Activated T-cell treated with anti-CD3 and anti-CD28 coated beads, Interleukin-2, amount 50 U/mL, for 1 hour (primary cell): ENCODE results near the gene HAAO.
"Not testable (repeated sequence)": the region's sequence is repeated elsewhere in the genome, so short reads cannot be mapped to it uniquely, and the experiment has no call there.

Experiments
- DNase-seq: peaks from one replicate; pipeline ENCODE4 v3.0.0-alpha.2; 2020

Gene HAAO

DNA sequence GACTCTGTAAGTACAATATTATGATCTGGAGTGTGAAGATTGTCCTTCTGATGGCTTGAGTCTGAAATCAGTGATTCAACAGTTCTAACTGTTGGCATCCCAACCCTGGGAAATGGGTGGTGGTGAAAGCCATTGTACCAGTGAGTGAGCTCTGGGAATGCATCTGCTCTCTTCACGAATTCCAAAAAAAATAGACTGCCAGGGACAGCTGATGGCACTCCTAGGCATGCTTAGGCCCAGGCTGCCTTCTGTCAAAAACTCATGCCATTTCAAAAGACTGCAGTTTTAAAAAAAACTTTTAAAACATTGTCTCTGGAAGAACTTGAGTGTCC lies 48.8 kb downstream of the HAAO start:
- no peak for DNase-seq

DNA sequence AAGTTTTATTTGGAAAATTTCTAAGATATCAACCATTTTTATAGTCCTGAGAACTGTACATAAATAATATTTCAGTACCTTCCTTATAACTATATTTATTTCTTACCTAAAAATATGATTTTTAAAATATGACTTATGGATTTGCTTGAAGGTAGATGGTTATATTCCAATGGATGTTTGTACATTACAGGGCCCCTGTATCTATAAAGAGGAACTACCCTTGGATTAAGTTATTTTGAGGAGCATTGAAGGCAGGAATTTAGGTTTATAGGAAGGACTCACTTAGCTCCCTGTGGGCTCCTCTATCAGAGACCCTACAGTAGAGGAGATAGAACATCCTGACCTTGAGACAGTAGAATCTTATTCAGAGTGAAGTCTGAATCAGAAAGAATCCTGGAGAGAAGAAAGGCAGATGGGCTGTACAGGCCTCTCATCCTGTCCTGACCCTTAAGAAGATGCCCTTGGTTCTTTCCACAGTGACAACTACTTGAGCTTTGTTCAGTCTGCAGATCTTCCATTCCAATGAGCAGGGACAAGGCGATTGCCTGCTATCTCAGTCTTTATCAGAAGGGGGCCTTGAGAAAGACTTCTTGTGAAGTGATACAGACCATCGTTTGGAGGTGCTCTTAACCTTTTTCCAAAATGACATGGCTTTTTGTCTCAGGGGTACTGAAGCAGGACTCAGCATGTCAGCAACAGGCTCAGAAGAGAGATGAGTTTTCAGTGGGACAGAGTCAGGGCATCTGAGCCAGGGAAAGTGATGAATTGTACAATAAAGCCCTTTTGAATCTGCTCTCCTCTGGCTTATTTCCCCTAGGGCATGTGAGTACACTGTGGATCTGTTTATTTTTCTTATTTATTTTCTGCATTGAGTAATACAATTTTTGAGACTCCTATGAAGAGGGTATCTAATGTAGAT lies 49.4 kb downstream of the HAAO start:
- DNase-seq: no peak

DNA sequence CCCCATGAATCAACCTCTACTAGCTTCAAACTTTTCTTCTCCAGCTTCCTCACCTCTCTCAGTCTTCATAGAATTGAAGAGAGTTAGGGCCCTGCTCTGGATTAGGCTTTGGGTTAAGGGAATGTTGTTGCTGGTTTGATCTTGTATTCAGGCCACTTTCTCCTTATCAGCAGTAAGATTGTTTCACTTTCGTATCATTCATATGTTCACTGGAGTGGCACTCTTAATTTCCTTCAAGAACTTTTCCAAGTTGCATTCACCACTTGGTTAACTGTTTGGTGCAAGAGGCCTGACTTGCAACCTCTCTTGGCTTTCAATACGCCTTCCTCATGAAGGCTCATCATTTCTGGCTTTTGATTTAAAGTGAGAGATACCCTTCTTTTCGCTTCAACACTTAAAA lies 51.2 kb downstream of the HAAO start:
- DNase-seq: no peak

DNA sequence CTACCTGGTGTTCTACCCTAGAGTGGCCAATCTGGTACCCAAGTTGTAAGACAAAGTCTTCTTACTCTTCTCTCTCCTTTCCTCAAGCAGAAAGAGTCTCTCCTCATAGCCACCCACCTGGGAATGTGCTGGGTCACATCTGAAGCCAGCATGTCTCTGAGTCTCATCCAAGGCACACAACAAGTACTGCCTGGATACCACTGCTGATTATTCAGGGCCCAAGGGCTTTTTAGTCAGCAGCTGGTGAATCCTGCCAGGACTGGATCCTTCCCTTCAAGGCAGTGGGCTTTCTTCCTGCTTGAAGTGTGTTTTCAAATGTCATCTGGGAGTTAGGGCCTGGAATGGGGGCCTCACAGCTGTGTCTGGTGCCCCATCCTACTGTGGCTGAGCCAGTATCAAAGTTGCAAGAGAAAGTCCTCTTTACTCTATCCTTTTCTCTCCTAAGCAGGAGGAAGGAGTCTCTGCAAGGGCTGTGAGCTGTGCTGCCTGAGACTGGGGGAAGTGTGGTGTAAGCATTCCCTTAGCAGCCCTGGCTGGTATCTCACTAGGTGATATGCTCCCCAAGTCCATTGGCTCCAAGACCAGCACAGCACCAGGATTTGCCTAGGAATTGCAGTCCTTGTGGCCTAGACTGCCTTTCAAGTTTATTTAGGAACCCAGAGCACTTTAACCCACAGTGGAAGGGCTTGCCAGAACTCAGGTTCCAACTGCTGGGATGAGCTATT lies 55.6 kb downstream of the HAAO start:
- DNase-seq: no peak

DNA sequence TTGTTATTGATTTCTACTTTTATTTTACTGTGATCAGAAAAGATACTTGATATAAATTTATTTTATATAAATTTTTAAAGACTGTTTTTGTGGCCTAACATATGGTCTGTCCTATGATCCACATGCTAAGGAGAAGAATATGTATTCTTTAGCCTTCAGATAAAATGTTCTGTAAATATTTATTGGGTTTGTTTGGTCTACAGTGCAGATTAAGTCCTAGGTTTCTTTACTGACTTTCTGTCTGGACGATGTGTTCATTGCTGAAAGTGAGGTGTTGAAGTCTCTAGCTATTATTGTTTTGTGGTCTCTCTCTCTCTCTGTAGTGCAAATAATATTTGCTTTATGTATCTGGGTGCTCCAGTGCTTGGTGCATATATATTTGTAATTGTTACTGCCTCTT lies 58.5 kb downstream of the HAAO start:
- DNase-seq: no peak

GRCh38 chr2:42731316-42731715 lies 61.1 kb downstream of the HAAO start:
- not testable (repeated sequence) for DNase-seq

- no peak for DNase-seq
Observed at GRCh38 chr2:42726680-42727079, 65.7 kb downstream of the HAAO start.

DNA sequence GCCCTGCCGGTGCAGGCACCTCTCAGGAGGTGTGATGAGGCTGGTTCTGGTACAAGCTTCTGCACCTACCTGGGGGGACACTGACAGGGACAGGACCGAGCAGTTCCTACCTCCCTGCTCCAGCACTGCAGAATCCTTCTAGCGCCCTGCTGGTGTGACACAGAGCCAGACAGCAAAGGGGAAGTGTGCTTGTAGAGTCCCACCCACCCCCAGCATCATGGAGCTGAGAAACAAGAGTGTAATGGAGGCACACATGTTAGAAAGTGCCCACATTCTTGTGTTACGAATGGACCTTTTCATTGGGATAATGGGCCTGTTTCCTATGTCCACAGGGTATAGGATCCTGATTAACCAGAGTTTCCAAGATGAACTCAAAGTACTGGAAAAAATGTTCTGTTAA lies 66.7 kb downstream of the HAAO start:
- no peak for DNase-seq

- DNase-seq: no peak
Observed at GRCh38 chr2:42724886-42725285, 67.5 kb downstream of the HAAO start.

DNA sequence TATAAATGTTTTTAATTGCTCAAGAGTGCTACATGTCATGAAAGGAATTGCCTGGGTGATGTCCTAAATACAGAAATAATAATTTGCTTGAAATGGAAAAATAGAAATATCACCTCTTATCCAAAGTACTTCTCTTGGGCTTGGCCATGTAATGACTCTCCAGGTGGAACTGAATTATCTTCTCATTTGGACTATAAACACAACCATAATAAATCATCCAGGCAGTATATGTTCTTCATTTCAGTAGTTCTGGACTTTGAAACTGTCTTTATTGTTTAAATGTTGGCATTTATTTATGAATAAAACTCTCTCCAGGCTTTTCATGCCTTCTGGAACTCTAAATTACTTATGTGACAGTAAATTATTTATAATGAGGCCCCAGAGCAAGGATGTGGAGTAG lies 68.9 kb downstream of the HAAO start:
- DNase-seq: no peak

- no peak for DNase-seq
Observed at GRCh38 chr2:42722320-42723190, 69.8 kb downstream of the HAAO start.

DNA sequence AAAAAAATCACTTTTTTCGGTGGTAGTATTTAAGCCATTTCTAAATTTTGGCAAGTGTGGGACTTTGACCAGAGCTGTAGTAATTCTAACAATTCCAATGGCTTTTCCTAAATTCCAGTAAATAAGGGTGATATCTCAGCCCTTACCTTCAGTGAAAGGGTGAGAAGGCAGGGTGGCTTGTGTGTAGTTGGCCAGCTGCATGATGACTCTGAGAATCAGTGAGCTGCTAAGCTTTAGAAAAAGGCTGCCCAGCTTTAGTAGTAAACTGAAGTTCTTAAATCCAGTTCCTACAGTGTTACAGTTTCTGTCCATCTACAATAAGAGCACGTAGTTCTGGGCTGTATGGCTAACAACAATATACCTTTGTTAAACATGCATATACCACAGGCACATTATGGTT lies 70.5 kb downstream of the HAAO start:
- DNase-seq: no peak
